Fibroblast of lung (primary cell): ENCODE data around the gene KCNN3. TPM values are rescaled to one million over a fixed set of nuclear protein-coding genes. Genes with fewer than 3 reads are reported as not detected.

ENCODE experiments used
- DNase-seq, 2 donors: peaks; one replicate each; pipeline versions ENCODE4 v3.0.0 to v3.0.0-alpha.2; 2010; ENCODE audit warnings: low read depth in 2 of 2
- H2AFZ ChIP-seq: 2 replicates; pipeline ENCODE4 v1.5.1; 2012; ENCODE audit warnings: low read length, control low read depth, inconsistent platforms
- H3K27ac ChIP-seq: 2 replicates; pipeline ENCODE4 v1.5.1; 2011; ENCODE audit warnings: low read length, control low read depth; ENCODE audit not compliant: insufficient read depth
- H3K27me3 ChIP-seq: 2 replicates; pipeline ENCODE4 v1.5.1; 2011; ENCODE audit warnings: mild to moderate bottlenecking, low read length; ENCODE audit not compliant: control insufficient read depth, insufficient read depth
- H3K36me3 ChIP-seq: 2 replicates; pipeline ENCODE4 v1.5.1; 2011; ENCODE audit warnings: low read length; ENCODE audit not compliant: control insufficient read depth, insufficient read depth
- H3K4me1 ChIP-seq: 2 replicates; pipeline ENCODE4 v1.5.1; 2011; ENCODE audit warnings: low read length; ENCODE audit not compliant: control insufficient read depth, insufficient read depth; ENCODE audit errors: extremely low read depth
- H3K4me2 ChIP-seq: 2 replicates; pipeline ENCODE4 v1.5.1; 2011; ENCODE audit warnings: low read length, control low read depth; ENCODE audit not compliant: insufficient read depth; ENCODE audit errors: extremely low read depth
- H3K4me3 ChIP-seq, 4 experiments: fragments of 200-600 bp in 1 of 4; sonication (generic) in 1 of 4; replicated peaks in 1 of 4; 2 replicates each; pipeline ENCODE4 v1.5.1; 2011 to 2016; ENCODE audit warnings: low read length in 4 of 4, low read depth in 3 of 4, mild to moderate bottlenecking in 3 of 4, control low read depth in 2 of 4, inconsistent platforms in 1 of 4, mixed read lengths in 1 of 4; ENCODE audit not compliant: insufficient read depth in 1 of 4; ENCODE audit errors: control extremely low read depth in 1 of 4
- H3K79me2 ChIP-seq: 2 replicates; pipeline ENCODE4 v1.5.1; 2012; ENCODE audit warnings: mild to moderate bottlenecking, low read length, inconsistent platforms; ENCODE audit not compliant: control insufficient read depth, insufficient read depth
- H3K9ac ChIP-seq: 2 replicates; pipeline ENCODE4 v1.5.1; 2011; ENCODE audit warnings: mild to moderate bottlenecking, low read length, control low read depth; ENCODE audit not compliant: insufficient read depth
- H3K9me3 ChIP-seq: 2 replicates; pipeline ENCODE4 v1.5.1; 2012; ENCODE audit warnings: low read depth, low read length; ENCODE audit not compliant: control insufficient read depth, insufficient read depth
- H4K20me1 ChIP-seq: 2 replicates; pipeline ENCODE4 v1.5.1; 2011; ENCODE audit warnings: low read length; ENCODE audit not compliant: control insufficient read depth, insufficient read depth; ENCODE audit errors: extremely low read depth
- EZH2 ChIP-seq: IDR thresholded peaks from 2 replicates; pipeline ENCODE4 v1.5.1; 2012; ENCODE audit warnings: low read length, control low read depth, mild to moderate bottlenecking; ENCODE audit errors: missing control alignments
- polyA plus RNA-seq, 2 donors: library from polyadenylated mRNA; depleted of rRNA in 1 of 2; stranded (reverse) in 1 of 2; unstranded in 1 of 2; fragments of >200 nt; gene quantifications; 2 replicates each; pipeline ENCODE4 v1.2.1, GENCODE V29; 2011 to 2012; ENCODE audit warnings: missing spikeins in 1 of 2
- total RNA-seq: library from RNA; depleted of rRNA; stranded (reverse); fragments of >200 nt; gene quantifications from 2 replicates; pipeline ENCODE4 v1.2.1, GENCODE V29; 2014
- TF ChIP-seq, protein P1 (sequence below), 2 donors: IDR thresholded peaks in 1 of 2; conservative IDR thresholded peaks in 1 of 2; 1 replicate in 1 of 2; 2 replicates in 1 of 2; pipeline ENCODE4 v1.5.1; 2011 to 2012; ENCODE audit warnings: low read length in 2 of 2, control low read depth in 1 of 2, inconsistent platforms in 1 of 2, low read depth in 1 of 2, mild to moderate bottlenecking in 1 of 2

Gene KCNN3
- total and polyA plus RNA-seq, 2 donors (not counting 1 experiment from before 2014, with no cell fraction given) = not detected

DNA sequence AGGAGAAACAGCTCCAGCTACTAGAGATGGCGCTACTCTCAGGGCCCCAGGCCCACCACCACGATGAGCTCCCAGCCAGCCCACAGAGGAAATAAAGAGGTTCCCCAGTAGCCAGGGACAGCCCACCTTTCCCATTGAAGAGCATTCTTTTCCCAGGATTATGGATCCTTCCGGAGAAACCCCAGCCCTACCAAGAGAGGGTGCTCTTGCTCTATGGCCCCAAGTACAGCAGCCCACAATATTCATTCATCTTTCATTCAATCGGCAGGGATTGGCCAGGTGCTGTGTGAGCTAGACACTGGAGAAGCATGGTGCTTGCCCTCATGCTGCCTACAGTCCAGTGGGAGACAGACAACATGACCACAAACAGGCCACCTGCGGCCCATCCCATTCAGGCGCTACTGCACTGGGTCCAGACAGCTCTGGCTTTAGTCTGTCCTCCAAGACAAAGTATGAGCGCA, 36.6 kb upstream of the KCNN3 start:
- no peak overlapping the region for H3K4me3 ChIP-seq
- no peak for TF ChIP-seq EZH2
- TF ChIP-seq, protein P1, sequence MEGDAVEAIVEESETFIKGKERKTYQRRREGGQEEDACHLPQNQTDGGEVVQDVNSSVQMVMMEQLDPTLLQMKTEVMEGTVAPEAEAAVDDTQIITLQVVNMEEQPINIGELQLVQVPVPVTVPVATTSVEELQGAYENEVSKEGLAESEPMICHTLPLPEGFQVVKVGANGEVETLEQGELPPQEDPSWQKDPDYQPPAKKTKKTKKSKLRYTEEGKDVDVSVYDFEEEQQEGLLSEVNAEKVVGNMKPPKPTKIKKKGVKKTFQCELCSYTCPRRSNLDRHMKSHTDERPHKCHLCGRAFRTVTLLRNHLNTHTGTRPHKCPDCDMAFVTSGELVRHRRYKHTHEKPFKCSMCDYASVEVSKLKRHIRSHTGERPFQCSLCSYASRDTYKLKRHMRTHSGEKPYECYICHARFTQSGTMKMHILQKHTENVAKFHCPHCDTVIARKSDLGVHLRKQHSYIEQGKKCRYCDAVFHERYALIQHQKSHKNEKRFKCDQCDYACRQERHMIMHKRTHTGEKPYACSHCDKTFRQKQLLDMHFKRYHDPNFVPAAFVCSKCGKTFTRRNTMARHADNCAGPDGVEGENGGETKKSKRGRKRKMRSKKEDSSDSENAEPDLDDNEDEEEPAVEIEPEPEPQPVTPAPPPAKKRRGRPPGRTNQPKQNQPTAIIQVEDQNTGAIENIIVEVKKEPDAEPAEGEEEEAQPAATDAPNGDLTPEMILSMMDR (conservative IDR thresholded peaks at IDR 0.05 in 1 of 2, IDR thresholded peaks at IDR 0.05 in 1 of 2; ENCODE audit: low read depth in 1 of 2, low read length in 2 of 2) = peak; percentile 29 to 35
- H3K4me2 ChIP-seq = no peak overlapping the region
- no peaks in the 10 kb centered on the region for H3K79me2 ChIP-seq
- H3K27ac ChIP-seq = no peak overlapping the region
- no peaks in the 10 kb centered on the region for H3K4me1 ChIP-seq
- H4K20me1 ChIP-seq = no peaks in the 10 kb centered on the region
- H2AFZ ChIP-seq = no peak overlapping the region
- H3K27me3 ChIP-seq = no peaks in the 10 kb centered on the region
- no peaks in the 10 kb centered on the region for H3K36me3 ChIP-seq
- no peak overlapping the region for H3K9ac ChIP-seq
- peak in 1 of 2 donors; percentile 4 for DNase-seq
- H3K9me3 ChIP-seq = no peaks in the 10 kb centered on the region

DNA sequence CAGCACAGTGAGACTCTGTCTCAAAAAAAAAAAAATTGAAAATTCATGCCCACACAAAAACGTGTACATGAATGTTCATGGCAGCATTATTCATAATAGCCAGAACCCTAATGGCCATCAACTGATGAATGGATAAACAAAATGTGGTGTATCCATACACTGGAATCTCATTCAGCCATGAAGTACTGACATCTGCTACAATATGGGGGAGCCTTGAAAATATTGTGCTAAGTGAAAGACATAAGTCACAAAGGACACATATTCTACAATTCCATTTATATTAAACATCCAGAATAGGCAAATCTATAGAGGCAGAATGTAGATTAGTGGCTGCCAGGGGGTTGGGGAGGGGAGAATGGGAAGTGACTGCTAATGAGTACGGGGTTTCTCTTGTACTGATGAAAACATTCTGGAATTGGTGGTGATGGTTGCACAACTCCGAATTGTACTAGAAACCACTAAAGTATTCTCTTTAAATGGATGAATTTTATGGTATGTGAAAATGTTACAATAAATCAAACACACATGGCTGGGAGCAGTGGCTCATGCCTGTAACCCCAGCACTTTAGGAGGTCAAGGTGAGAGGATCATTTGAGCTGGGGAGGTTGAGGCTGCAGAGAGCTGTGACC, 33.0 kb upstream of the KCNN3 start:
- no peak overlapping the region for H3K27ac ChIP-seq
- H3K4me2 ChIP-seq = no peak overlapping the region
- DNase-seq = no peak
- no peak overlapping the region for H3K9ac ChIP-seq
- H3K27me3 ChIP-seq = no peaks in the 10 kb centered on the region
- H3K9me3 ChIP-seq = no peaks in the 10 kb centered on the region
- no peak overlapping the region for H2AFZ ChIP-seq
- no peak for TF ChIP-seq EZH2
- TF ChIP-seq, protein P1 (conservative IDR thresholded peaks at IDR 0.05 in 1 of 2, IDR thresholded peaks at IDR 0.05 in 1 of 2; ENCODE audit: low read depth in 1 of 2, low read length in 2 of 2) = no peak
- H3K79me2 ChIP-seq = no peaks in the 10 kb centered on the region
- no peak overlapping the region for H3K4me3 ChIP-seq
- H4K20me1 ChIP-seq = no peaks in the 10 kb centered on the region
- no peaks in the 10 kb centered on the region for H3K4me1 ChIP-seq
- H3K36me3 ChIP-seq = no peaks in the 10 kb centered on the region

DNA sequence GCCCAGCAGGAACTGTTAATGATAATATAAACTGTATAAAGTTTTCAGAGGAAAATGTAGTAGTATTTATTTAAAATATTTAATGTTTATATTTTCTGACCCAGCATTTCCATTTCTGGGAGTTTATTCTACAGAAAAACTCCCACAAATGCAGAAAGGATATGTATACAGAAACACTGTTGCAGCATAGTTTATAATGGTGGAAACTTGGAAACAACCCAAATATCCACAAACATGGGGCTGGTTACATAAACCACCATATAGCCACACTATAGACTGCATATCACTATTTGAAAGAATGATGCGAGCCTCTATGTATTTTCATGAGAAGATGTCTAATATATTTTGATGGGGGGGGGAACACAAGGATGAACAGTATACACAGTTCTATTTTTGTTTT, 31.5 kb upstream of the KCNN3 start:
- no peak overlapping the region for H3K4me2 ChIP-seq
- no peak overlapping the region for H2AFZ ChIP-seq
- H3K9me3 ChIP-seq = no peaks in the 10 kb centered on the region
- no peak for DNase-seq
- no peak overlapping the region for H3K27ac ChIP-seq
- no peaks in the 10 kb centered on the region for H3K27me3 ChIP-seq
- H3K79me2 ChIP-seq = no peaks in the 10 kb centered on the region
- no peaks in the 10 kb centered on the region for H3K4me1 ChIP-seq
- no peaks in the 10 kb centered on the region for H4K20me1 ChIP-seq
- no peak overlapping the region for H3K9ac ChIP-seq
- TF ChIP-seq EZH2 = no peak
- TF ChIP-seq, protein P1 (conservative IDR thresholded peaks at IDR 0.05 in 1 of 2, IDR thresholded peaks at IDR 0.05 in 1 of 2; ENCODE audit: low read depth in 1 of 2, low read length in 2 of 2) = no peak
- no peaks in the 10 kb centered on the region for H3K36me3 ChIP-seq
- no peak overlapping the region for H3K4me3 ChIP-seq
